ENCODE measurements around the gene LMNA.

LMNA gene

GRCh38 chr1:156081917-156082308, 32.6 kb upstream of the LMNA start:
- DNase-seq (ENCODE audit: low read depth in 2 of 2, low spot score in 1 of 2), result no peak

DNA sequence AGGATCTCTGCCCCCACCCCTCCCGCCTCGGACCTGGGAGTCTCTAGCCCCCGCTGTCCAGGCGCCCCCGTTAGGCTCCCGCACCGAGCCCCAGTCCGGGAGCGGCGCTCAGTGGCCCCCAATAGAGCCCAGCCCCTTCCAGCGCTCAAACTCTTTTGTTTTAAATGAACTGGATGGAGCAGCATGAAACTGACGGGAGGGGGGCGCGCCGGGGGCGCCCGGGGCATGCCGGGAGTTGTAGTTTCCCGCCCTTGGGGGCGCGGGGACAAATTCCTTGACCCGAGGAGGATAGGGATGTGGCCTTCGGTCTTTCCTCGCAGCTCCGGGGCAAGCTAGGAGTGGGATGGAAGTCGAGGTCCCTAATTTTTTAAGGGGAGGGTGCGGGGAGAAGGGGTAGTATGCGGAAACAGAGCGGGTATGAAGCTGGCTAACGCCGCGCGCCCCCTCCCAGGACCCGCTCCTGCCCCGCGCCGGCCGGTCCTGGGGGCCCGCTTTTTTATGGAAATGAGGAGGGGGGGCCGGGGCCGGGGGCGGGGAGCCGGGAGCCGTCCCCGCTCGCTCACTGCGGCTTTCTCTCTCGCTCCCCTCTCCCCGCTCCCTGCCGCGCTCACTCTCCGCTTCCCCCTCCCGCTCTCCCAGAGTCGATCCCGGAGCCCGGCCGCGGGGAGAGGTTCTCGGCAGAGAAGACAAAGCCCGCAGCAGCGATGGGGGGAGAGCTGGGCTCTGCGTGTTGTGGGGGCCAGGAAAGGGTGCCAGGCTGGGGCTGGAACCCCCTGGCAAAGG, 32.0 kb upstream of the LMNA start, which contains the start of gene MEX3A:
Gene MEX3A, minus strand, starts transcription at position 157 of the 783 bp plus-strand sequence. CDS start 467 bp downstream, outside the sequence.
- peak in 1 of 2 donors; percentile 35 for DNase-seq (ENCODE audit: low read depth in 2 of 2, low spot score in 1 of 2)

GRCh38 chr1:156083800-156084790, 30.4 kb upstream of the LMNA start:
- DNase-seq (ENCODE audit: low read depth in 2 of 2, low spot score in 1 of 2), result no peak

GRCh38 chr1:156086256-156086662, 28.3 kb upstream of the LMNA start:
- DNase-seq (ENCODE audit: low read depth in 2 of 2, low spot score in 1 of 2), result no peak

DNA sequence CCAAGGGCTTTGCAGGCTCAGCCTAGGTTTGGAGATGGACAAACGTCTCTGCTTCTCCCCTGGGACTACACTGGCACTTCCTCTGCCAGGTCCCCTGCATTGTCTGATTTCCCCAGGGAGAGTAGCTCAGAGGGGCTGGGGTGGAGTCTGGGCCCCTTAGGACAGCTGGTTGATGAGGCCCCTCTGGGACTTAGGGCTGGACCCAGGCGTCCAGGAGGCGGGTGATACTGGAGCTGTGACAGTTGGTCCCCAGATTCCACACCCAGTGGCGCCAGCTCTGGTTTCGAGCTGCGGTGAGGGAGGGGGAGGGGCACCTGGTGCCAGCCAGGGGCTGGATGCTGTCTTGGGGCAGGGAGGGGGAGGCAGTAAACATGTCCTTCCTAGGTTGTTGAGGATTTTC, 24.8 kb upstream of the LMNA start:
- DNase-seq (ENCODE audit: low read depth in 2 of 2, low spot score in 1 of 2), result no peak

DNA sequence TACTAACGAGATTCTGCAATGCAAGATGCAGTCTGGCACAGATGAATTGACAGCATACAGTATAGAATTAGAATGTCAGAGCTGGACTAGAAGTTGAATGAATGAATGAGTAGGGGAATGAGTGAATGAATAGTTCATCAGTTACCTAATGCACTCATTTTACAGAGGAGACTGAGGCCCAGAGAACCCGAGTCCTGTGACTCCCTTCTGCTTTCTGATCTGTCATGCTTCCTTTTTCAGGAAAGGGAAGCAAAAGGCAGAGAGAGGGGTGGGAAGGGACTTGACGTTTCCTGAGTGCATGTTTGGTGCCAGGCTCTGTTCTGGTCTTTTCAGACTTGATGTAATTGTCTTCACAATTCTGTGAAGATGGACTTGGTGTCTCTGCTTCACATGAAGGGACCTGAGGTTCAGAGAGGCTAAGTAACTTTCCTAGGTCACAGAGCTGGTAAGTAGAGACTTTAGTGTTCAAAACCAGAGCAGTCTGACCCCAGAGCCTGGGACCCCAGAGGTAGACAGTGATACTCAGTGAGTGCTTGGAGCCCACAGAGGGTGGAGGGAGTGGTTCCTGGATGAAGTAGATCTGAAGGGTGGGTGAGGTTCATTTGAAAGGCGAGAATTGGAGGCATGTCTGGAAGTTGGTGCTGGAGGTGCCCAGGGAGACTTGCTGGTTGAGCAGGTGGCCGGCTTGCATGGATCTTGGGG, 24.2 kb upstream of the LMNA start:
- DNase-seq (ENCODE audit: low read depth in 2 of 2, low spot score in 1 of 2), result no peak

GRCh38 chr1:156090840-156091188, 23.7 kb upstream of the LMNA start:
- DNase-seq (ENCODE audit: low read depth in 2 of 2, low spot score in 1 of 2), result peak; percentile 69 to 88

DNA sequence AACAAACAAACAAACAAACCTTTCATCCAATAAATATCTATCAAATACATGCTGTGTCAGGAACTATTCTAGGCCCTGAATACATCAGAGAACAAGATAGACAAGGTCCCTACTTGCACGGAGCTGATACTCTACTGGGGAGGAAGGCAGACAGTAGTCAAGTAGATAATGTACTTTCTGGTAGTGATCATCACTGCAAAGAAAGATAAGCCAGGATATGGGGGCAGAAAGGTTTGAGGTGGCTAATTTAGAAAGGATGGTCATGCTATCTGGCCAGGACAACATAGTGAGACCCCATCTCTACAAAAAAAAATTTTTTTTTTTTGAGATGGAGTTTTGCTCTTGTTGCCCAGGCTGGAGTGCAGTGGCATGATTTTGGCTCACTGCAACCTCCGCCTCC, 22.9 kb upstream of the LMNA start:
- no peak for DNase-seq (ENCODE audit: low read depth in 2 of 2, low spot score in 1 of 2)

- DNase-seq (ENCODE audit: low read depth in 2 of 2, low spot score in 1 of 2), result no peak
These were observed 18.5 kb upstream of the LMNA start for GRCh38 chr1:156095906-156096508.

GRCh38 chr1:156096640-156097391, 17.7 kb upstream of the LMNA start:
- DNase-seq (ENCODE audit: low read depth in 2 of 2, low spot score in 1 of 2), result peak; percentile 62 to 84

- DNase-seq (ENCODE audit: low read depth in 2 of 2, low spot score in 1 of 2), result no peak
These were observed 16.9 kb upstream of the LMNA start for GRCh38 chr1:156097499-156098178.

- no peak for DNase-seq (ENCODE audit: low read depth in 2 of 2, low spot score in 1 of 2)
These were observed 15.7 kb upstream of the LMNA start for GRCh38 chr1:156098784-156099183.

- no peak for DNase-seq (ENCODE audit: low read depth in 2 of 2, low spot score in 1 of 2)
These were observed 15.2 kb upstream of the LMNA start for GRCh38 chr1:156099282-156099681.

GRCh38 chr1:156100205-156100995, 14.1 kb upstream of the LMNA start:
- DNase-seq (ENCODE audit: low read depth in 2 of 2, low spot score in 1 of 2), result no peak

DNA sequence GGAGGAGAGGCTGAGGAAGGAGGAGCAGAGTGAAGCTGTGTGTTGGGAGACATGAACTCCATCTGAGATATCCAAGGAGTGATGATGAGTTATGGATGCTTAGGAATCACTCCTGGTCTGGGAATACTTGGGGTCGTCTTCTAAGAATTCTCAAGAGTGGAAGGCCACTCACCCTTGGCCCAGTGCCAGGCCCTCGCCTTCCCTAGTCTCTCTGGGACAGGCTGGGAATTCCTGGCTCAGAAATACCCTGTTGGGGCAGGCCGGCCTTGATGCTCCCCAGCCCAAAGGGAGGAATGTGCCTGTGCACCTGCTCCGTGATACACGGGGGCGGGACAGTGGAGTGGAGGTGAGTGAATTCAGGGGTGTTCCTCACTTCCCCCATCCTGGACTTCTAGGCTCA, 12.6 kb upstream of the LMNA start:
- DNase-seq (ENCODE audit: low read depth in 2 of 2, low spot score in 1 of 2), result no peak

- no peak for DNase-seq (ENCODE audit: low read depth in 2 of 2, low spot score in 1 of 2)
These were observed 11.6 kb upstream of the LMNA start for GRCh38 chr1:156102633-156103511.

DNA sequence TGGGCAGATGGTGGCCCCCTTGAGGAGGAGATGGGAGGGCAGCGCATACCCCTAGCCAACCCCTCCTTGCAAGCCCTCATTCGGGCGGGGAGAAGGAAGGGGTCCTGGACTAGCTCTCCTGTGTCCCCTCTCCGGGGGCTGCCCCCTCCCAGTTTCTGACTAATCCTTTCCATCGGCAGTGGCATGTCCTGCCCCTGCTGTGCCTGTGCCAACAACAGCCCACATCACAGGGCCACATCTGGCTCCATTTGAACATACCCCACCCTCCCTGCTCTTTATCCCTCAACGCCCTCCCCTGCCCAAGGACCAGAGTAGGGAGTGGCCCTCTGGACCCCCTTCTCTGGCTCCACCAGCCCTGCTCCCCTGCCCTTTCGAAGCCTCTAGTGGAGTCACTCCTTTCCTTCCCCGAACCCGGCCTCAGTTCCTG, 11.0 kb upstream of the LMNA start:
- no peak for DNase-seq (ENCODE audit: low read depth in 2 of 2, low spot score in 1 of 2)

Measured in stimulated activated CD8-positive, alpha-beta memory T cell treated with anti-CD3 and anti-CD28 coated beads, Interleukin-4, amount 100 ng/mL, for 4 hours (primary cell).